ENCODE data around the gene SLCO3A1.

The SLCO3A1 gene

DNA sequence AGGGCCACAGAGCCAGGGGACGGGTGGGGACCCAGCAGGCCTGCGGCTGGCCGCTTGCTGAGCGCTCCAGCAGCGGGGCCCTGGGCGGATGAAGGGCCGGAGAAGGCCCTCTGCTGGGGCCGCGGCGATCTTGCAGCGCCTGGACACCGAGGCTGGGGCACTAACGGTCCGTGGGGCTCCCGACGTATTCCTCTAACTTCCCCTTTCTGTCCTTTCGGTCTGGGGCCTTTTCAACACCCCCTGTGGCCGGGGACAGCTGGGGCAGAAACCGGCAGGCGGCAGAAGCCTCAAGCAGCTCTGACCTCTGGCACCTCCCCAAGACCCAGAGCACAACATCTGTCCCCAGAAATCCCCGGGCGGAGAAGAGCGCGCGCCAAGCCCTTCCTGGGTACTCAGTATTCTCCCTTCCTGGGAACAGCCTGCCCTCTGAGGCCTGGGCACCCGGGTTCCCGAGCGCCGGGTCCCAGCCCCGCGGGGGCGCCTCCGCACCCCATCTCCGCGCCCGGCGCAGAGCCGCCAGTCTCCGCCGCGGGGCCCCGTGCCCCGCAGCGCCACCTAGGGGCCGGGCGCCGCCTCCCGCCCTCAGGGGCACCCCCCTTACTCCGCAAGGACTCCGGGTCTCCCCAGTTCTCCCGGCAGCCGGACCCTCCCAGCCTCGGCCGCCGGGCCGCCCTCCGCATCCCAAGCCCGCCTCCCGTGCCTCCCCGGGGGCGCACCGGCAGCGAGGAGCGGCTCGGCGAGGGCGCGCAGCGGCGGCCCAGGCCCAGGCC lies 582 bp upstream of the SLCO3A1 start:
- H2AFZ ChIP-seq: peak overlapping the region; percentile 90
- H3K4me2 ChIP-seq (ENCODE audit: low read length): peak overlapping the region; percentile 89
- TF ChIP-seq, protein P1, sequence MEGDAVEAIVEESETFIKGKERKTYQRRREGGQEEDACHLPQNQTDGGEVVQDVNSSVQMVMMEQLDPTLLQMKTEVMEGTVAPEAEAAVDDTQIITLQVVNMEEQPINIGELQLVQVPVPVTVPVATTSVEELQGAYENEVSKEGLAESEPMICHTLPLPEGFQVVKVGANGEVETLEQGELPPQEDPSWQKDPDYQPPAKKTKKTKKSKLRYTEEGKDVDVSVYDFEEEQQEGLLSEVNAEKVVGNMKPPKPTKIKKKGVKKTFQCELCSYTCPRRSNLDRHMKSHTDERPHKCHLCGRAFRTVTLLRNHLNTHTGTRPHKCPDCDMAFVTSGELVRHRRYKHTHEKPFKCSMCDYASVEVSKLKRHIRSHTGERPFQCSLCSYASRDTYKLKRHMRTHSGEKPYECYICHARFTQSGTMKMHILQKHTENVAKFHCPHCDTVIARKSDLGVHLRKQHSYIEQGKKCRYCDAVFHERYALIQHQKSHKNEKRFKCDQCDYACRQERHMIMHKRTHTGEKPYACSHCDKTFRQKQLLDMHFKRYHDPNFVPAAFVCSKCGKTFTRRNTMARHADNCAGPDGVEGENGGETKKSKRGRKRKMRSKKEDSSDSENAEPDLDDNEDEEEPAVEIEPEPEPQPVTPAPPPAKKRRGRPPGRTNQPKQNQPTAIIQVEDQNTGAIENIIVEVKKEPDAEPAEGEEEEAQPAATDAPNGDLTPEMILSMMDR (IDR thresholded peaks at IDR 0.05): peak; percentile 31
- H3K36me3 ChIP-seq (ENCODE audit: control insufficient read depth, insufficient read depth, low read length): no peaks in the 10 kb centered on the region
- no peaks in the 10 kb centered on the region for H3K9me3 ChIP-seq (ENCODE audit: control insufficient read depth, low read length)
- H3K4me1 ChIP-seq: peaks cover 16% of the 10 kb centered on the region
- no peak overlapping the region for H3K9ac ChIP-seq
- peaks cover 13% of the 10 kb centered on the region for H3K79me2 ChIP-seq
- H3K27me3 ChIP-seq (ENCODE audit: control insufficient read depth, insufficient read depth, low read length): no peaks in the 10 kb centered on the region
- peak overlapping the region; percentile 87 for H3K27ac ChIP-seq
- peak overlapping the region; percentile 63 for H3K4me3 ChIP-seq (ENCODE audit: low read depth, low read length)

DNA sequence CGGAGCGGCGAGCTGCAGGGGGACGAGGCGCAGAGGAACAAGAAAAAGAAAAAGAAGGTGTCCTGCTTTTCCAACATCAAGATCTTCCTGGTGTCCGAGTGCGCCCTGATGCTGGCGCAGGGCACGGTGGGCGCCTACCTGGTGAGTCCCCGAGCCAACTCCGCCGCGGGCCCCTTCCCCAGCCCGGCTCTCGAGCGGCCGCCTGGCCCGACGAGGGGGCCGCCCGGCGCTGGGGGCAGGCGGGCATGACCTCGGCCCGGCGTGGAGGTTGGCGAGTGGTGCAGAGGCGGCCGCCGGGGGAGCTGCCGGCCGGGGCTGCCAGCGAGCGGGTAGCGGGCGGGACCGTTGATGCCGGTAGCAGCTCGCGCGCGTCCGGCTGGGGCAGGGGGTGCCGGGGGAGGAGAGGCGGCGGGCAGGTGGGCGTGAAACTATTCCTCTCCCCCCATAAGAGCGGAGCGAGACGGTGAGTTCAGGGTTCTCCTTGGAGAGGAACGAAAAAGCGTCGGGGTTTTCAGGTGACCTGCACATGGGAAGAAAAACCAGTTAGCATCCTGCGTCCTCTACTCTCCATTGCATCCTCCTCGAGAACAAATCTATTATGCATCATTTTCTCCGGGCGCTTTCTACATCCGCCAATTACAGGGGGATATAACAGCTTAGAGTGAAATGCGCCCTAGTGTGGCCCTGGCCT lies 585 bp downstream of the SLCO3A1 start:
- H3K4me3 ChIP-seq (ENCODE audit: low read depth, low read length): peak overlapping the region; percentile 47
- no peak overlapping the region for H3K9ac ChIP-seq
- H3K36me3 ChIP-seq (ENCODE audit: control insufficient read depth, insufficient read depth, low read length): no peaks in the 10 kb centered on the region
- peaks cover 16% of the 10 kb centered on the region for H3K4me1 ChIP-seq
- TF ChIP-seq, protein P1 (IDR thresholded peaks at IDR 0.05): no peak
- no peaks in the 10 kb centered on the region for H3K9me3 ChIP-seq (ENCODE audit: control insufficient read depth, low read length)
- peak overlapping the region; percentile 75 for H3K4me2 ChIP-seq (ENCODE audit: low read length)
- peak overlapping the region; percentile 69 for H3K27ac ChIP-seq
- no peaks in the 10 kb centered on the region for H3K27me3 ChIP-seq (ENCODE audit: control insufficient read depth, insufficient read depth, low read length)
- peak overlapping the region; percentile 42 for H2AFZ ChIP-seq
- H3K79me2 ChIP-seq: peaks cover 14% of the 10 kb centered on the region

DNA sequence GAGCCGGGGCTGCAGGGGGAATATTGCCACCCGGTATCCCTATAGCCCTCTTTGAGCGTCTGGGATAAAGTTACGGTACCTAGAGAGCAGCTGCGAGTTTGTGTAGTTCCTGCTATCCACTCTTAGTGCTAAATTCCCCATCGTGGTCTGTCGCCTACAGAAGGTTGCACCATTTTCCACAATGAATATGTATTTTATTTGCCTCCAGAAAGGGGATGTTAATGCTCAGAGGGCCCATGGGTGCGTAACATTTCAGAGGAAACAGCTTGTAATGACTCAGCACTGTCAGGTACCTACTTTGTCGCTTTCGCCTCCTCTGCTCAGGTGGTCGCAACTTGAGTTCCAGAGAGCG lies 1.1 kb downstream of the SLCO3A1 start:
- H3K27ac ChIP-seq: peak overlapping the region; percentile 25
- TF ChIP-seq, protein P1 (IDR thresholded peaks at IDR 0.05): no peak
- no peaks in the 10 kb centered on the region for H3K36me3 ChIP-seq (ENCODE audit: control insufficient read depth, insufficient read depth, low read length)
- H3K79me2 ChIP-seq: peaks cover 16% of the 10 kb centered on the region
- no peaks in the 10 kb centered on the region for H3K9me3 ChIP-seq (ENCODE audit: control insufficient read depth, low read length)
- H3K4me1 ChIP-seq: peaks cover 13% of the 10 kb centered on the region
- H3K4me3 ChIP-seq (ENCODE audit: low read depth, low read length): peak overlapping the region; percentile 47
- no peak overlapping the region for H2AFZ ChIP-seq
- H3K27me3 ChIP-seq (ENCODE audit: control insufficient read depth, insufficient read depth, low read length): no peaks in the 10 kb centered on the region
- H3K4me2 ChIP-seq (ENCODE audit: low read length): peak overlapping the region; percentile 75
- H3K9ac ChIP-seq: no peak overlapping the region

DNA sequence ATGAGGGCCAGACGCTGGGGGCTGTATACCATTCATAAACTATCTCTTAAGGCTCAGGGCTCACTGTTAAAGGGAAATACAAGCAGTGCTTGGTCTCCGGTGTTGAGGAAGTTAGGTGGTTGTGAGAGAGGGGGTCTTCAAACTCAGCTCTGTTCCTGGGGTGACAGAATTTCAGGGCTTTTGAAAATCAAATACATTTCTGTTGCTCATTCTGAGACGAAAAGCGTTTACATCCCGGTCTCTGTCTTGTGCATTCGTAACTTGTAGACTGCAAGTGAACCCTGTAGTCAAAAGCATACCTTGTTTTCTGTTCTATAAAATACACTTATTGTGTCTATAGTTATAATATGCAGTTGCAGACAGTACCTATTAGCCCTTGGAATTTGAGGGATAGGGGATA lies 1.7 kb downstream of the SLCO3A1 start:
- no peak overlapping the region for H2AFZ ChIP-seq
- TF ChIP-seq, protein P1 (IDR thresholded peaks at IDR 0.05): no peak
- no peaks in the 10 kb centered on the region for H3K36me3 ChIP-seq (ENCODE audit: control insufficient read depth, insufficient read depth, low read length)
- no peak overlapping the region for H3K9ac ChIP-seq
- H3K4me3 ChIP-seq (ENCODE audit: low read depth, low read length): no peak overlapping the region
- peaks cover 13% of the 10 kb centered on the region for H3K4me1 ChIP-seq
- no peaks in the 10 kb centered on the region for H3K9me3 ChIP-seq (ENCODE audit: control insufficient read depth, low read length)
- H3K4me2 ChIP-seq (ENCODE audit: low read length): peak overlapping the region; percentile 75
- no peaks in the 10 kb centered on the region for H3K27me3 ChIP-seq (ENCODE audit: control insufficient read depth, insufficient read depth, low read length)
- H3K27ac ChIP-seq: peak overlapping the region; percentile 25
- peaks cover 13% of the 10 kb centered on the region for H3K79me2 ChIP-seq
